ENCODE results near the gene THRAP3.
"Not testable (repeated sequence)": the region's sequence is repeated elsewhere in the genome, so short reads cannot be mapped to it uniquely, and the experiment has no call there.

The THRAP3 gene

DNA sequence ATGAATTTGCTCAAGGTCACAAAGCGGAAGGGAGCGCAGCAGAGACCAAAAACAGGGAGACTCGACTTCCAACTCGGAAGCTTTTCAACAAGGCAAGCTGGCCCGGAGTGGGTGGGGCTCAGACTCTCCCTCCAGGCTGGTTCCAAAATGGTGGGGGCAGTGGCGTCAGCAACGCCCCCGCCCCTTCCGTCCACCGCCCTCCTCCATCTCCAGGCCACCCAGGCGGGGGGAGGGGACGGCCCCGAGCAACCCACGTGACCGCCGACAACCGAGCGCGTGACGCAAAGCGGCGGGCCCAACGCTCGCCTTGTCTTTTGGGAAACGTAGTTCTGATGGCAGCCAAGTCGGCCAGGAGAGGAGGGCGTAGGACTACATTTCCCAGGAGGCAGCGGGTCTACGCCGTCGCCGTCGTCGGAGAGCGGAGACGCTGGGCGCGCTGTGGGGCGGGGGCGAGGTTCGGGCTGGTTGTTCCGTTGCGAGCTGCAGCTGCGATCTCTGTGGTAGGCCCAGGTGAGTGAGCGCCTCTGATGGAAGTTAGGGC is at the start of gene THRAP3:
Gene THRAP3 (plus strand): TSS at position 448 of the 541 bp plus-strand sequence. CDS start 58,121 bp downstream, outside the sequence.
- peak; percentile 99 for DNase-seq (ENCODE audit: low read depth, low spot score)

DNA sequence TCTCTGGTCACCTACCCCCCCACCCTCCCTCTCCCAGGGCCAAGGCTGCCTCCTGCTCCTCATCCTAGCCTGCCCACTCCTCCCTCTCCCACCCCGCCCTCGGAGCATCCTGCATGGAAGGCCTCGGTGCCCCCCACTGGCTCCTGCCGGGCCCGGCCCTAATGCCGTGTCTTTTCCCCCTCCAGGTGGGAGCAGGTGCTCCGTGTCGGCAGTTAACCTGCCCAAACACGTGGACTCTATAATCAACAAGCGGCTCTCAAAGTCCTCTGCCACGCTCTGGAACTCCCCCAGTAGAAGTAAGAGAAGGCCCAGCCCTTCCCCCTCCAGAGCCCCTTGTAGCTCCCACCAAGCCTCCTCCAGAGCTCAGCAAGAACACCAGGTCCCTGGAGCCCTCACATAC is 49.5 kb upstream of the THRAP3 start:
- no peak for DNase-seq (ENCODE audit: low read depth, low spot score)

DNA sequence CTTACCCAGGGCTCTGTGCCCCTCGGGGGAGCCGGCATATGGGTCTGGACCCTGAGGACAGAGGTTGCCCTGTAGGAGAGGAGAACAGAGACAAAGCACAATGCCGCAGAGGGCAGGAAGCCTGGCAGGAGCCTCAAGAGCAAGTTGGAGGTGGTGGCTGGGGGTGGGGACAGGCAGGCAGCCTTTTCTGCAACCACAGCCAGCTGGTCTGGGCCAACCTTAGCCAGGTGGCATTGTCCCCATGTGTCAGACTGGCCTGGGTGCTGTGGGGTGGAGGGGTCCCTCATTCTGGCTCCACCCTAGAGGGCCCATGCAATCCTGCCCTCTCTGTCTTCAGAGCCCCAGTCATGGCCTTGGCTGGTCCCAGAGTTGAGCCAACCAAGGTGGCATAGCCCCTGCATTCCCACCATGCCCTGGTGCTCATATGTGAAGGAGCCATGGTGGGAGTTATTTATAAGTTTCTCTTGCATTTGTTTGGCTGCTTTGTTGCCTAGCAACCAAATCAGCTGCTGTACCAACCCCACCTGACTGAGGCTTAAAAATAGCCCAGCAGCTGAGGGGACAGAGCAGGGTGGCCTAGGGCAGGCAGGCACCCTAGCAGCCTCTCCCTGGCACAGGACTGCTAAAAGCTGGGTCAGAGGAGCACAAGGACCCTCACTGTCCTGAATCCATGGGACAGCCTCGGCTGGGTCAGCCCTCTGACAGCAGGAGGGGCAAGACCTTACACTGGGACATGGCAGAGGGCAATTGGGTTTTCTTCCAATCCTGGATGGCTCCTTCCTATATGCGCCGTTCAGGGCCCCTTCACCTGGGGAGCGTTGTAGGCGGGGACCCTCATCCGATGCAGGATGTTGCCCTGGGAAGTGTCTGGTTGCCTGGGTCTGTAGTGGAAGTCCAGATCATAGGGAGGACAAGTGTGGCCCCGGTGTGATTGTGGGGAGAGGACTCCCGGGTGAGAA is 48.8 kb upstream of the THRAP3 start:
- no peak for DNase-seq (ENCODE audit: low read depth, low spot score)

GRCh38 chr1:36176106-36176949 is 47.9 kb upstream of the THRAP3 start:
- DNase-seq (ENCODE audit: low read depth, low spot score): no peak

DNA sequence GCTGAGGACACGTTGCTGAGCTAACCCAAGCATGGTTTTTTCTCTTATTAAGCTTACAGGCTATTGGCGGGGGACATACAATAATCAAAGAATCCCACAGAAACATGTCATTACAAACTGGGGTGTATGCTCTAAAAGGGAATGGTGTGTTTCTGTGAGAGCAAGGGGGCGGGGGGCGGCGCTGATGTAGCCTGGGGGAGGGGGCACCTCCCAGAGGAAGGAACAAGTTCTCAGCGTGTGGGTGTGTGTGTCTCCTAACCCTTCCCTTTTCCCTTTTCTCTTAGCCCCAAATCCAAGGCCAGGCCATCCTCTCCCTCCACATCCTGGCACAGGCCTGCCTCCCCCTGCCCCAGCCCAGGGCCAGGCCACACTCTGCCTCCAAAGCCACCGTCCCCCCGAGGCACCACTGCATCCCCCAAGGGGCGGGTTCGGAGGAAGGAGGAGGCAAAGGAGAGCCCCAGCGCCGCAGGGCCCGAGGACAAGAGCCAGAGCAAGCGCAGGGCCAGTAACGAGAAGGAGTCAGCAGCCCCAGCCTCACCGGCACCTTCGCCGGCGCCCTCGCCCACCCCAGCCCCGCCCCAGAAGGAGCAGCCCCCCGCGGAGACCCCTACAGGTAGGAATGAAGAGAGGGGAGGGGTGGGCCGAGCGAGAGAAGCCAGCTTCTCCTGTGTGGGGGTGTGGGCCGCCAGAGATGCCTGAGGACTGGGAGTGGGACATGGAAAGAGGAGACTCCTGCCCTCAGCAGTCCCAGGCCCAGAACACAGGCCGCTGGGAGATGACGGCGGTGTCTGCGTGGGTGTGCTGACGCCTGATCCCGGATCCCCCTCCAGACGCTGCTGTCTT is 46.4 kb upstream of the THRAP3 start:
- DNase-seq (ENCODE audit: low read depth, low spot score): no peak

- DNase-seq (ENCODE audit: low read depth, low spot score): no peak
Observed at GRCh38 chr1:36178471-36179219, 45.6 kb upstream of the THRAP3 start.

DNA sequence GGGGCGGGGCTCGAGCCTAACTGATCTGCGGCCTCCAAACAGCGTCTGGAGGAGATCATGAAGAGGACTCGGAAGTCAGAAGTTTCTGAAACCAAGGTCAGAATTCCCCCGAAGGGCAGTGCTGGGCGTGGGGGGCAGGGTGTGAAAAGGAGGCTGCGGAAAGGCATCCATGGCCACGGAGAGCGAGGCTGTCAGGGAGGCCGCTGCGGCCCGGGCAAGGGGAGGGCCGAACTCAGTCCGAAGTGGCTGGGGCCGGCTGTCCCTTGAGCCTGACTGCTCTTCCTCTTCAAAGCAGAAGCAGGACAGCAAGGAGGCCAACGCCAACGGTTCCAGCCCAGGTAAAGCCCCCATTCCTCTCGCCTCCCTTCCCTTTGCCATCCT is 45.0 kb upstream of the THRAP3 start:
- DNase-seq (ENCODE audit: low read depth, low spot score): no peak

DNA sequence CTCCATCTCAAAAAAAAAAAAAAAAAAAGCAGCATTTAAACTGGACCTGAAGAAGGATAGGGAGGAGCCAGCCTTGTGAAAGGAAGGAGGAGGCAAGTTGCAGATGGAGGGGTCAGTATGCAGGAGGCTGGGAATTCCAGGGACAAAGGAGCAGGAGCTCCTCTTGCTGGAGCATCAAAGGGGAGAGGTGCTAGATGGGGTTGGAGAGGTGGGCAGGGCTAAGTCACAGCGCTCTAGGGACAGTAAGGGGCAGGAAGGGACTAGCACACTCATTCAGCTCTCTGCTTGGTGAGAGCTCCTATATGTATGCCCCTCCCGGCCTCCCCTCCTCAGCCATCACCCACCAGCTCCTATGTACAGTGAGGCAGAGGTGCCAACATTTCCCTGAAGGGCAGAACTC is 41.5 kb upstream of the THRAP3 start:
- no peak for DNase-seq (ENCODE audit: low read depth, low spot score)

- no peak for DNase-seq (ENCODE audit: low read depth, low spot score)
Observed at GRCh38 chr1:36183309-36183856, 40.9 kb upstream of the THRAP3 start.

GRCh38 chr1:36187800-36188593 is 36.2 kb upstream of the THRAP3 start:
- peak; percentile 37 for DNase-seq (ENCODE audit: low read depth, low spot score)

- not testable (repeated sequence) for DNase-seq (ENCODE audit: low read depth, low spot score)
Observed at GRCh38 chr1:36196805-36197204, 27.4 kb upstream of the THRAP3 start.

DNA sequence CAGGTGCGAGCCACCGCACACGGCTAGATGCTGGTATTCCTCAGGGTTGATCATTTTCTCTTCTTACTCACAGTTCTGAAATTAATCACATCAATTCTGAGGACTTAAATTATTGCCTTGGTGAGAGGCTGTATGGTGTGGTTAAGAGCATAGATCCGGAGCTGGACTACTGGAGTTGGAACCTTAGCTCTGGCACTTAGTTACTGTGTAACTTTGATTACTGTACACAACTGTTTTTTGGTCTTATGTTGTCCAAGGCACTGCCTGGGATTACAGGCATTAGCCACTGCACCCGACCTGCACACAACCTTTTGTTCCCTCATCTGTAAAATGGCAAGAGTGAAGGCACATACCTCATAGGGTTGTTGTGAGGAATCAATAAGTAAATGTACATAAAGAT is 25.6 kb upstream of the THRAP3 start:
- no peak for DNase-seq (ENCODE audit: low read depth, low spot score)

DNA sequence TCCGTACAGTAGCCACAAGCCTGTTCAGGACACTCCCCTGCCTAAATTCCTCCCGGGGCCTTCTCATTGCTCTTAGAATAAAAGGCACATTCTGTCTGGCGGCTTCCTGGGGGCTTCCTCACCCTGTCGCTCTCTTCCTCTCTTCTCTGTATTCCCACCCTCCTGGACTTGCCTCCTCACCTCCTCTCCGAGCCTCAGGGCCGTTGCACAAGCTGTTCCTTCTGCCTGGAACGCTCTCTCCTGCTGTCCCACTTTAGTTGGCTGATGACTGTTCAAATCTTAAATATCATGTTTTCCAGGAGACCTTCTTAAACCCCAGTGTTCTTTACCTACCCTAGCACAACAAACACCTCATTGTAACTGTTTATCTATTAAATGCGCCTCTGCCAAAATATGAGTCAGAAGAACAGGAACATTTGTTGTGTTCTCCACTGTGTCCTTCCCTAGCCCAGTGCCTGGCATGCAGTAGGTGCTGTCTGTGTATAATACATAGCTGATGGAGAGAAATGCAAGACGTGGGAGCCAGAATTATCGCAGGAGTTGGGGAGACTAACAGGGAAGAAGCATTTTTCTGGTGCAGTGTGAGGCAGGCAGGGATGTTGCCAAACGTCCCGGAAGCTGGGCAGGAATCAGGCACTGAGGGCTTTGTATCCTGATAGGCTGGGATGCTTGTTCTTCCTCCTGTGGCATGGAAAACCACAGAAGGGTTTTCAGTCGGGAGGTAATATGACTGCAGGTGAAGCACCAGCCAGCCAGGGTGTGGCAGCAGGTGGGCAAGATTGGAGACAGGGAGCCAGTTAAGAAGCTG is 24.1 kb upstream of the THRAP3 start:
- DNase-seq (ENCODE audit: low read depth, low spot score): no peak

GRCh38 chr1:36203027-36203553 is 21.2 kb upstream of the THRAP3 start:
- DNase-seq (ENCODE audit: low read depth, low spot score): no peak

- DNase-seq (ENCODE audit: low read depth, low spot score): no peak
Observed at GRCh38 chr1:36203554-36204346, 20.5 kb upstream of the THRAP3 start.

DNA sequence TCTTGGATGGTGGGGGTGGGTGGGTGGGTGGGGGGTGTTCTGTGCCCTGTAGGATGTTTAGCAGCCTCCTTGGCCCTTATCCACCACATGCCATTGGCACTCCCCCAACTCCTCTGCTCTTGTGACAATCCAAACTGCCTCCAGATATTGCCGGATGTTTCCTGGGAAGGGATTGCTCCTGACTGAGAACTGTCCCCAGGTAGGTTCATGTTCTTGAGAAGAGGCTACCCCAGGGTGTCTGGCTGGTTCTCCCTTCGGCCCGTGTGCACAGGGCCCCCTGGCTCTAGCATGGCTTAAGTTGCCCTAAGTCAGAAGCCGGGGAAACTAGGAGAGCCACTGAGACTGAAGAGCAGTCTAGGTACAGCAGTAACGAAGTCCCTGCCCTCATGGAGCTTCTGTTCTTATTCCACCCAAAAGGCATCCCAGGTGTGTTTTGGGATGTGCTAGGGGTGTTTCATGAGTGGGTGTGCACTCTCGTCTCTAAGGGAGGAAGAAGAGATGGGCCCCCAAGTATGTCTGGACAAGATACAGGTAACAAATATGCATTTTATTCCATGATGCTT is 19.8 kb upstream of the THRAP3 start:
- DNase-seq (ENCODE audit: low read depth, low spot score): no peak

GRCh38 chr1:36206323-36206858 is 17.9 kb upstream of the THRAP3 start:
- no peak for DNase-seq (ENCODE audit: low read depth, low spot score)
